GM19351 (cell line): ENCODE data around the gene PDSS1.

Experiments
- ATAC-seq: cut with Tn5 transposase; IDR thresholded peaks from one replicate; pipeline ENCODE4 v1.9.1; 2021; ENCODE audit warnings: mild to moderate bottlenecking, moderate library complexity; ENCODE audit not compliant: unreplicated experiment

The PDSS1 gene

GRCh38 chr10:26792758-26793495 lies 95.4 kb downstream of the PDSS1 start:
- ATAC-seq, result no peak
